Measurements from ENCODE around the gene ZNF536. TPM values are rescaled to one million over a fixed set of nuclear protein-coding genes. Genes with fewer than 3 reads are reported as not detected.

ZNF536 gene
- total and polyA plus RNA-seq, 12 donors: 2.3 to 10.8 (median 6.4) TPM

DNA sequence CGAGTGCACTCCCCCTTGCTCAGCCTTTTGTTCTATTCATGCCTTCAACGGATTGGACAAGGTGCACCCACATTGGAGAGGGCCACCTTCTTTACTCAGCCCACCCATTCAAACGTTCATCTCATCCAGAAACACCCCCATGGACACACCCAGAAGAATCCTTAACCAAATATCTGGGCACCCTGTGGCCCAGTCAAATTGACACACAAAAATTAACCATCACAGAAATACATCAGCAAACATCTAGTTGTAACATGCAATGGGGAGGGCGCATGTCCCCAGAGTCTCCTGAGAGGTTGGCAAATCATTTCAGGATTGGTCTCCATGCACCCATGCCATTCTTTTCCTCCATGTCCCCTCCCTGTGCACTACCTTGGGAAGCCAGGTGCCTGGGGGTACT, 167.1 kb downstream of the ZNF536 start:
- 83 to 92% (median 89%) methylated on average over 4 of the region's 4 CpGs for WGBS, 4 donors
- intact Hi-C loops (cut with DNase I): no loop called here
- Histone ChIP-seq H3K36me3 (replicated peaks in 1 of 2) (no peaks in the 10 kb centered on the region), H3K4me3 (no peak overlapping the region), H3K27ac (no peak overlapping the region), H3K27me3 (no peaks in the 10 kb centered on the region), H3K9me3 (replicated peaks in 1 of 3) (no peaks in the 10 kb centered on the region), H3K4me1 (replicated peaks in 1 of 2) (no peaks in the 10 kb centered on the region)
- DNase-seq: no peak
- TF ChIP-seq, protein P1, sequence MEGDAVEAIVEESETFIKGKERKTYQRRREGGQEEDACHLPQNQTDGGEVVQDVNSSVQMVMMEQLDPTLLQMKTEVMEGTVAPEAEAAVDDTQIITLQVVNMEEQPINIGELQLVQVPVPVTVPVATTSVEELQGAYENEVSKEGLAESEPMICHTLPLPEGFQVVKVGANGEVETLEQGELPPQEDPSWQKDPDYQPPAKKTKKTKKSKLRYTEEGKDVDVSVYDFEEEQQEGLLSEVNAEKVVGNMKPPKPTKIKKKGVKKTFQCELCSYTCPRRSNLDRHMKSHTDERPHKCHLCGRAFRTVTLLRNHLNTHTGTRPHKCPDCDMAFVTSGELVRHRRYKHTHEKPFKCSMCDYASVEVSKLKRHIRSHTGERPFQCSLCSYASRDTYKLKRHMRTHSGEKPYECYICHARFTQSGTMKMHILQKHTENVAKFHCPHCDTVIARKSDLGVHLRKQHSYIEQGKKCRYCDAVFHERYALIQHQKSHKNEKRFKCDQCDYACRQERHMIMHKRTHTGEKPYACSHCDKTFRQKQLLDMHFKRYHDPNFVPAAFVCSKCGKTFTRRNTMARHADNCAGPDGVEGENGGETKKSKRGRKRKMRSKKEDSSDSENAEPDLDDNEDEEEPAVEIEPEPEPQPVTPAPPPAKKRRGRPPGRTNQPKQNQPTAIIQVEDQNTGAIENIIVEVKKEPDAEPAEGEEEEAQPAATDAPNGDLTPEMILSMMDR (IDR thresholded peaks at IDR 0.05): no peak
- no peak for TF ChIP-seq POLR2A (IDR thresholded peaks at IDR 0.05)

DNA sequence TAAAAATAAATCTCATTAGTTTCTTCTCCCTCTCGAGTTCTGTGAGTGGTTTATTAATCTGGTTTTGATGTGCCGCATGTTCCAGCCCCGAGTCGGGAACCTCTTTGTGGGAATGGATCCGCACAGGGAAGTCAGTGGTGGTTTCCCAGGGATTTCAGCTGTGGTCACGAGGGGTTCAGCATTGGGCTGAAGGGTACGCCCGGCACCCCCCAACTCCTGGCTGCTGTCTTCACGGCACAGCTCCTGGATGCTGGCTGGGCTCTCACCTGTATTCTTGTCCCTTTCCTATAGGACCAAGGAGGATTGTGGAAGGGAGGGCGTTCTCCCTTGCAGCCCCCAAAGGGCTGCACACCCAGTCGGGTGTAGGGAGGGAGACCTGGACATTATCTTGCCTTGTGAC, 167.8 kb downstream of the ZNF536 start:
- intact Hi-C loops (cut with DNase I): no loop called here
- no peak overlapping the region for H3K27ac ChIP-seq

DNA sequence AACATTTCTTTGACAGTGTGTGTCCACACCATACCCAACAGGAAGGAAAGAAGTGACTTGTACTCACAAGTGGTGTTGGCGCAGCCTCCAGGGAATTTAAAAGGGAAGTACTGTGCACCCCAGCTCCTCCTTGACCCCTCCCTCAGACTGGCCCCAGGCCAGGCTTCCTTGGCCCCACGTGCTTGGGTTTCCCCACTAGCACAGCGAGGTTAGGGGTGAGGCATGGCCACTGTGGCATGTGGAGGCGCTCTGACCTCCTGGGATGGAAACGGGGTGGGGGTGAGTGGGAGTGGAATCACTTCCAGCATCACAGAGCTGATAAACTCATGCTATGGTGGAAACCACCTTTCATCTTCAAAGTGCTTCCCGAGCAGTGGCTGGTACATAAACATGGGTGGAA, 168.6 kb downstream of the ZNF536 start:
- no peak for DNase-seq
- no peaks in the 10 kb centered on the region for H3K4me1 ChIP-seq (replicated peaks in 1 of 2)
- no peak overlapping the region for H3K27ac ChIP-seq
- intact Hi-C loops (cut with DNase I): no loop called here
- H3K4me3 ChIP-seq: no peak overlapping the region
- H3K27me3 ChIP-seq: no peaks in the 10 kb centered on the region
- WGBS, 4 donors: 65 to 79% (median 78%) methylated on average over 5 to 6 of the region's 6 CpGs
- no peak for TF ChIP-seq POLR2A (IDR thresholded peaks at IDR 0.05)
- TF ChIP-seq, protein P1 (IDR thresholded peaks at IDR 0.05): no peak
- H3K36me3 ChIP-seq (replicated peaks in 1 of 2): no peaks in the 10 kb centered on the region
- H3K9me3 ChIP-seq (replicated peaks in 1 of 3): no peaks in the 10 kb centered on the region

More for the DNA sequence above, 167.8 kb downstream of the ZNF536 start:
- DNase-seq: no peak
- TF ChIP-seq, protein P1 (IDR thresholded peaks at IDR 0.05): no peak
- TF ChIP-seq POLR2A (IDR thresholded peaks at IDR 0.05): no peak
- 94 to 97% (median 95%) methylated on average over 10 to 11 of the region's 11 CpGs for WGBS, 4 donors
- no peaks in the 10 kb centered on the region for H3K9me3 ChIP-seq (replicated peaks in 1 of 3)
- no peaks in the 10 kb centered on the region for H3K27me3 ChIP-seq
- no peak overlapping the region for H3K4me3 ChIP-seq
- H3K4me1 ChIP-seq (replicated peaks in 1 of 2): no peaks in the 10 kb centered on the region
- no peaks in the 10 kb centered on the region for H3K36me3 ChIP-seq (replicated peaks in 1 of 2)

DNA sequence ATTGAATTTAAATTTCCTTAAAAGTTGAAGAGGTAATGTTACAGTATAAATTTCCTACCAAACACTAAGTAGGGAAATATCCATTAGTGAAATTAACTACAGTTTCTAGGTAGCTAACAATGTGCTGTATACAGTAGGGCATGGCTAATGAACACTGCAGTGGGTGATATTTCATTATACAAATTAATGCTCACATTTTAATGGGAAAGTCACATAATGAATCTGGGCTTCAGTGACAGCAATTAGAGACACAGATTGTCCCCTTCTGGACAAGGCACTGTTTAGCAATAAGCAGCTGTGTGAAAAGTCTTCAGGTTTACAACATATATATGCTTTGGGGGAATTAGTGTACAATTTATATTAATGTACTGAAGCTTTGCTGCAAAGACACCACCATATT, 169.4 kb downstream of the ZNF536 start:
- H3K27ac ChIP-seq: no peak overlapping the region
- TF ChIP-seq, protein P1 (IDR thresholded peaks at IDR 0.05): no peak
- TF ChIP-seq POLR2A (IDR thresholded peaks at IDR 0.05): no peak
- H3K36me3 ChIP-seq (replicated peaks in 1 of 2): no peaks in the 10 kb centered on the region
- H3K27me3 ChIP-seq: no peaks in the 10 kb centered on the region
- no peak overlapping the region for H3K4me3 ChIP-seq
- H3K4me1 ChIP-seq (replicated peaks in 1 of 2): no peaks in the 10 kb centered on the region
- no peaks in the 10 kb centered on the region for H3K9me3 ChIP-seq (replicated peaks in 1 of 3)
- no peak for DNase-seq
- intact Hi-C loops (cut with DNase I): no loop called here
